GM23338 (cell line): ENCODE measurements around the gene NBAS. TPM values are rescaled to one million over a fixed set of nuclear protein-coding genes. Genes with fewer than 3 reads are reported as not detected.

Source experiments
- ATAC-seq: fragments of 200-7000 bp; cut with Tn5 transposase; 3 replicates; pipeline ENCODE4 v1.9.1; 2020
- DNase-seq: peaks from one replicate; pipeline ENCODE4 v3.0.0-alpha.2; 2015; ENCODE audit warnings: low spot score
- H2AFZ ChIP-seq: fragments of 200-600 bp; sonication (generic); 2 replicates; pipeline ENCODE4 v1.8.0; 2016; ENCODE audit warnings: antibody characterized with exemption, mild to moderate bottlenecking, moderate library complexity
- H3F3A ChIP-seq: fragments of 200-600 bp; sonication (generic); replicated peaks from 2 replicates; pipeline ENCODE4 v1.8.0; 2017; ENCODE audit warnings: antibody characterized with exemption, mixed run types, low read depth
- H3K27ac ChIP-seq: fragments of 200-600 bp; sonication (generic); 2 replicates; pipeline ENCODE4 v1.6.1; 2016; ENCODE audit warnings: low read depth
- H3K27me3 ChIP-seq: fragments of 200-600 bp; sonication (generic); 2 replicates; pipeline ENCODE4 v1.8.0; 2016; ENCODE audit warnings: mild to moderate bottlenecking, mixed run types, moderate library complexity; ENCODE audit not compliant: insufficient read depth
- H3K36me3 ChIP-seq: fragments of 200-600 bp; sonication (generic); 2 replicates; pipeline ENCODE4 v1.8.0; 2016; ENCODE audit warnings: mild to moderate bottlenecking; ENCODE audit not compliant: insufficient read depth
- H3K4me1 ChIP-seq: fragments of 200-600 bp; sonication (generic); 2 replicates; pipeline ENCODE4 v1.8.0; 2016; ENCODE audit warnings: mild to moderate bottlenecking, moderate library complexity; ENCODE audit not compliant: insufficient read depth
- H3K4me2 ChIP-seq: fragments of 200-600 bp; sonication (generic); 2 replicates; pipeline ENCODE4 v1.7.1; 2017; ENCODE audit warnings: mixed run types
- H3K4me3 ChIP-seq: fragments of 200-600 bp; sonication (generic); 2 replicates; pipeline ENCODE4 v1.6.1; 2016; ENCODE audit warnings: mixed run types
- H3K79me2 ChIP-seq: fragments of 200-600 bp; sonication (generic); replicated peaks from 2 replicates; pipeline ENCODE4 v1.8.0; 2017; ENCODE audit warnings: mild to moderate bottlenecking; ENCODE audit not compliant: insufficient read depth
- H3K9me2 ChIP-seq: fragments of 200-600 bp; sonication (generic); 2 replicates; pipeline ENCODE4 v1.8.0; 2017; ENCODE audit not compliant: insufficient read depth
- H4K20me1 ChIP-seq: fragments of 200-600 bp; sonication (generic); replicated peaks from 2 replicates; pipeline ENCODE4 v1.8.0; 2017; ENCODE audit warnings: mild to moderate bottlenecking; ENCODE audit not compliant: insufficient read depth
- H3K27ac Mint-ChIP-seq: 2 replicates; pipeline ENCODE4 v1.8.0; 2020; ENCODE audit warnings: inconsistent platforms, mild to moderate bottlenecking, moderate library complexity, mixed read lengths
- H3K27me3 Mint-ChIP-seq: 3 replicates; pipeline ENCODE4 v1.8.0; 2022; ENCODE audit warnings: low read depth, mild to moderate bottlenecking, moderate library complexity, mixed read lengths, inconsistent platforms; ENCODE audit not compliant: insufficient read depth, poor library complexity
- H3K36me3 Mint-ChIP-seq: 3 replicates; pipeline ENCODE4 v1.8.0; 2021; ENCODE audit warnings: low read depth, mild to moderate bottlenecking, inconsistent platforms, moderate library complexity, mixed read lengths
- H3K4me1 Mint-ChIP-seq: 3 replicates; pipeline ENCODE4 v1.8.0; 2020; ENCODE audit warnings: mild to moderate bottlenecking, inconsistent platforms, mixed read lengths
- H3K4me3 Mint-ChIP-seq: 3 replicates; pipeline ENCODE4 v1.8.0; 2021; ENCODE audit warnings: moderate library complexity, mild to moderate bottlenecking, inconsistent platforms, mixed read lengths
- H3K9me3 Mint-ChIP-seq: 3 replicates; pipeline ENCODE4 v1.8.0; 2020; ENCODE audit warnings: moderate library complexity, mild to moderate bottlenecking, inconsistent platforms, mixed read lengths
- CREB1 ChIP-seq: fragments of 250-450 bp; sonication (Bioruptor Pico); IDR thresholded peaks from 2 replicates; pipeline ENCODE4 v1.5.0; 2020; ENCODE audit warnings: low read depth, mild to moderate bottlenecking, moderate library complexity
- JUNB ChIP-seq: IDR thresholded peaks from one replicate; pipeline ENCODE4 v1.6.1; 2016; ENCODE audit warnings: antibody characterized with exemption; ENCODE audit not compliant: unreplicated experiment
- POLR2AphosphoS5 ChIP-seq: IDR thresholded peaks from 2 replicates; pipeline ENCODE4 v1.6.1; 2016; ENCODE audit warnings: antibody characterized with exemption, low read depth
- STAT1 ChIP-seq: IDR thresholded peaks from one replicate; pipeline ENCODE4 v1.6.1; 2016; ENCODE audit warnings: antibody characterized with exemption; ENCODE audit not compliant: unreplicated experiment
- ZNF114 ChIP-seq: fragments of 250-450 bp; sonication (Bioruptor Pico); IDR thresholded peaks from 2 replicates; pipeline ENCODE4 v1.5.0; 2020; ENCODE audit warnings: mild to moderate bottlenecking, moderate library complexity
- ZNF331 ChIP-seq: fragments of 250-450 bp; sonication (Bioruptor Pico); IDR thresholded peaks from 2 replicates; pipeline ENCODE4 v1.5.0; 2020; ENCODE audit warnings: low read depth, mild to moderate bottlenecking, moderate library complexity
- polyA plus RNA-seq: library from polyadenylated mRNA; unstranded; fragments of >200 nt; fragmentation: Nextera tagmentation; extraction: Ambion mirVana; gene quantifications from 2 replicates; pipeline ENCODE4 v1.2.1, GENCODE V29; 2016
- total RNA-seq: library from RNA; depleted of rRNA; stranded (reverse); fragments of >200 nt; shearing (Covaris generic); gene quantifications from 2 replicates; pipeline ENCODE4 v1.2.3, GENCODE V29; 2014
- TF ChIP-seq, protein P1 (sequence below): IDR thresholded peaks from 2 replicates; pipeline ENCODE4 v1.6.1; 2016; ENCODE audit warnings: antibody characterized with exemption
- TF ChIP-seq, protein P2 (sequence below): fragments of 250-450 bp; sonication (Bioruptor Pico); IDR thresholded peaks from 2 replicates; pipeline ENCODE4 v1.5.0; 2020; ENCODE audit warnings: mild to moderate bottlenecking, moderate library complexity
- TF ChIP-seq, protein P3 (sequence below): IDR thresholded peaks from one replicate; pipeline ENCODE4 v1.6.1; 2018; ENCODE audit warnings: antibody characterized with exemption; ENCODE audit not compliant: unreplicated experiment

The NBAS gene
- total and polyA plus RNA-seq, 2 experiments from 2014 or later = 24.8 to 38.9 TPM

DNA sequence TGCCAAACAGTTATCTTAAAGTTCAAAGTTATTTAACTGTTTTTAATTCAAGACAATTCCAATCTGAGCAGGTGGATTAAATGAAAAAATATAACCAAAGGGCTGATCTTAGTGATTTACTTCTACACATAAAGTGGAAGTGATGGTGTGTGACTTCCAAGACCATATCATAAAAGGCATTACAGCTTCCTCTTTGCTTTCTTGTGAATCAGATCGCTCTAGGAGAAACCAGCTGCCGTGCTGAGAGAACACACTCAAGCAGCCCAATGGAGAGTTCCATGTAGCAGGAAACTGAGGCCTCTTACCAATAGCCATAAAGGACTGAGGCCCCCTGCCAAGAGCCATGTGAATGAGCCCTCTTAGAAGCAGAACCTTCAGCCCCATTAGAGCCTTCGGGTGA, 197.4 kb downstream of the NBAS start (continued):
- TF ChIP-seq, protein P1, sequence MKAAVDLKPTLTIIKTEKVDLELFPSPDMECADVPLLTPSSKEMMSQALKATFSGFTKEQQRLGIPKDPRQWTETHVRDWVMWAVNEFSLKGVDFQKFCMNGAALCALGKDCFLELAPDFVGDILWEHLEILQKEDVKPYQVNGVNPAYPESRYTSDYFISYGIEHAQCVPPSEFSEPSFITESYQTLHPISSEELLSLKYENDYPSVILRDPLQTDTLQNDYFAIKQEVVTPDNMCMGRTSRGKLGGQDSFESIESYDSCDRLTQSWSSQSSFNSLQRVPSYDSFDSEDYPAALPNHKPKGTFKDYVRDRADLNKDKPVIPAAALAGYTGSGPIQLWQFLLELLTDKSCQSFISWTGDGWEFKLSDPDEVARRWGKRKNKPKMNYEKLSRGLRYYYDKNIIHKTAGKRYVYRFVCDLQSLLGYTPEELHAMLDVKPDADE = no peak
- no peak for TF ChIP-seq ZNF114 (CRISPR knock-in tag)

DNA sequence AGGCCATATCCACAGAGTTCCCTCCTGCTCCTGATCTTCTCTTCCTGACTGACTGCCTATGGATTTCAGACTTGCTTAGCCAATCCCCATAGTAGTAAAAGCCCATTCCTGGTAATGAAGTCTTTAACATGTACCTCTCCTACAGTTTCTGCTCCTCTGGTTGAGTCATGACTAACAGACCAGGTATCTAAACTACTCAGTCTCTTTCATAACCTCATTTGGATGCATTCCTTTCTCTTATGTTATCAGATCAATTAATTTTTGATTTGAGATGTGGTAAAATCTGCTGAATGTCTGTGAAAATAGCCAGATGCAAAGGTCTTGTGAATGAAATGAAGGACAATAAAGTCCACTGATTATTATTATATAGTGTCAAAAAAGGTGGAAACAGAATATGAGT, 198.0 kb downstream of the NBAS start:
- Mint-ChIP-seq H3K9me3 (no peaks in the 10 kb centered on the region), H3K36me3 (peaks cover 3% of the 10 kb centered on the region; the same call in 2 of the 3 replicates), H3K27ac (no peak overlapping the region), H3K4me3 (no peak overlapping the region), H3K4me1 (peaks cover 42% of the 10 kb centered on the region), H3K27me3 (no peaks in the 10 kb centered on the region)
- Histone ChIP-seq H3K4me3 (no peak overlapping the region), H2AFZ (no peak overlapping the region), H3K4me1 (peaks cover 28% of the 10 kb centered on the region), H3F3A (no peaks in the 10 kb centered on the region), H3K27me3 (no peaks in the 10 kb centered on the region), H3K27ac (no peak overlapping the region), H3K36me3 (no peaks in the 10 kb centered on the region), H3K9me2 (0 out of 2 replicates have a peak, but pooled peaks cover 2% of the 10 kb centered on the region), H3K79me2 (no peaks in the 10 kb centered on the region), H3K4me2 (no peak overlapping the region), H4K20me1 (no peaks in the 10 kb centered on the region)
- no peak for DNase-seq
- no peak for ATAC-seq
- no peak for TF ChIP-seq STAT1
- TF ChIP-seq, protein P1 = no peak
- TF ChIP-seq CREB1 = no peak
- no peak for TF ChIP-seq JUNB
- TF ChIP-seq, protein P2, sequence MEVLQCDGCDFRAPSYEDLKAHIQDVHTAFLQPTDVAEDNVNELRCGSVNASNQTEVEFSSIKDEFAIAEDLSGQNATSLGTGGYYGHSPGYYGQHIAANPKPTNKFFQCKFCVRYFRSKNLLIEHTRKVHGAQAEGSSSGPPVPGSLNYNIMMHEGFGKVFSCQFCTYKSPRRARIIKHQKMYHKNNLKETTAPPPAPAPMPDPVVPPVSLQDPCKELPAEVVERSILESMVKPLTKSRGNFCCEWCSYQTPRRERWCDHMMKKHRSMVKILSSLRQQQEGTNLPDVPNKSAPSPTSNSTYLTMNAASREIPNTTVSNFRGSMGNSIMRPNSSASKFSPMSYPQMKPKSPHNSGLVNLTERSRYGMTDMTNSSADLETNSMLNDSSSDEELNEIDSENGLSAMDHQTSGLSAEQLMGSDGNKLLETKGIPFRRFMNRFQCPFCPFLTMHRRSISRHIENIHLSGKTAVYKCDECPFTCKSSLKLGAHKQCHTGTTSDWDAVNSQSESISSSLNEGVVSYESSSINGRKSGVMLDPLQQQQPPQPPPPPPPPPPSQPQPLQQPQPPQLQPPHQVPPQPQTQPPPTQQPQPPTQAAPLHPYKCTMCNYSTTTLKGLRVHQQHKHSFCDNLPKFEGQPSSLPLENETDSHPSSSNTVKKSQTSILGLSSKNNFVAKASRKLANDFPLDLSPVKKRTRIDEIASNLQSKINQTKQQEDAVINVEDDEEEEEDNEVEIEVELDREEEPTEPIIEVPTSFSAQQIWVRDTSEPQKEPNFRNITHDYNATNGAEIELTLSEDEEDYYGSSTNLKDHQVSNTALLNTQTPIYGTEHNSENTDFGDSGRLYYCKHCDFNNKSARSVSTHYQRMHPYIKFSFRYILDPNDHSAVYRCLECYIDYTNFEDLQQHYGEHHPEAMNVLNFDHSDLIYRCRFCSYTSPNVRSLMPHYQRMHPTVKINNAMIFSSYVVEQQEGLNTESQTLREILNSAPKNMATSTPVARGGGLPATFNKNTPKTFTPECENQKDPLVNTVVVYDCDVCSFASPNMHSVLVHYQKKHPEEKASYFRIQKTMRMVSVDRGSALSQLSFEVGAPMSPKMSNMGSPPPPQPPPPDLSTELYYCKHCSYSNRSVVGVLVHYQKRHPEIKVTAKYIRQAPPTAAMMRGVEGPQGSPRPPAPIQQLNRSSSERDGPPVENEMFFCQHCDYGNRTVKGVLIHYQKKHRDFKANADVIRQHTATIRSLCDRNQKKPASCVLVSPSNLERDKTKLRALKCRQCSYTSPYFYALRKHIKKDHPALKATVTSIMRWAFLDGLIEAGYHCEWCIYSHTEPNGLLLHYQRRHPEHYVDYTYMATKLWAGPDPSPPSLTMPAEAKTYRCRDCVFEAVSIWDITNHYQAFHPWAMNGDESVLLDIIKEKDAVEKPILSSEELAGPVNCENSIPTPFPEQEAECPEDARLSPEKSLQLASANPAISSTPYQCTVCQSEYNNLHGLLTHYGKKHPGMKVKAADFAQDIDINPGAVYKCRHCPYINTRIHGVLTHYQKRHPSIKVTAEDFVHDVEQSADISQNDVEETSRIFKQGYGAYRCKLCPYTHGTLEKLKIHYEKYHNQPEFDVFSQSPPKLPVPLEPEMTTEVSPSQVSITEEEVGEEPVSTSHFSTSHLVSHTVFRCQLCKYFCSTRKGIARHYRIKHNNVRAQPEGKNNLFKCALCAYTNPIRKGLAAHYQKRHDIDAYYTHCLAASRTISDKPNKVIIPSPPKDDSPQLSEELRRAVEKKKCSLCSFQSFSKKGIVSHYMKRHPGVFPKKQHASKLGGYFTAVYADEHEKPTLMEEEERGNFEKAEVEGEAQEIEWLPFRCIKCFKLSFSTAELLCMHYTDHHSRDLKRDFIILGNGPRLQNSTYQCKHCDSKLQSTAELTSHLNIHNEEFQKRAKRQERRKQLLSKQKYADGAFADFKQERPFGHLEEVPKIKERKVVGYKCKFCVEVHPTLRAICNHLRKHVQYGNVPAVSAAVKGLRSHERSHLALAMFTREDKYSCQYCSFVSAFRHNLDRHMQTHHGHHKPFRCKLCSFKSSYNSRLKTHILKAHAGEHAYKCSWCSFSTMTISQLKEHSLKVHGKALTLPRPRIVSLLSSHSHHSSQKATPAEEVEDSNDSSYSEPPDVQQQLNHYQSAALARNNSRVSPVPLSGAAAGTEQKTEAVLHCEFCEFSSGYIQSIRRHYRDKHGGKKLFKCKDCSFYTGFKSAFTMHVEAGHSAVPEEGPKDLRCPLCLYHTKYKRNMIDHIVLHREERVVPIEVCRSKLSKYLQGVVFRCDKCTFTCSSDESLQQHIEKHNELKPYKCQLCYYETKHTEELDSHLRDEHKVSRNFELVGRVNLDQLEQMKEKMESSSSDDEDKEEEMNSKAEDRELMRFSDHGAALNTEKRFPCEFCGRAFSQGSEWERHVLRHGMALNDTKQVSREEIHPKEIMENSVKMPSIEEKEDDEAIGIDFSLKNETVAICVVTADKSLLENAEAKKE (CRISPR knock-in tag) = no peak
- TF ChIP-seq, protein P3, sequence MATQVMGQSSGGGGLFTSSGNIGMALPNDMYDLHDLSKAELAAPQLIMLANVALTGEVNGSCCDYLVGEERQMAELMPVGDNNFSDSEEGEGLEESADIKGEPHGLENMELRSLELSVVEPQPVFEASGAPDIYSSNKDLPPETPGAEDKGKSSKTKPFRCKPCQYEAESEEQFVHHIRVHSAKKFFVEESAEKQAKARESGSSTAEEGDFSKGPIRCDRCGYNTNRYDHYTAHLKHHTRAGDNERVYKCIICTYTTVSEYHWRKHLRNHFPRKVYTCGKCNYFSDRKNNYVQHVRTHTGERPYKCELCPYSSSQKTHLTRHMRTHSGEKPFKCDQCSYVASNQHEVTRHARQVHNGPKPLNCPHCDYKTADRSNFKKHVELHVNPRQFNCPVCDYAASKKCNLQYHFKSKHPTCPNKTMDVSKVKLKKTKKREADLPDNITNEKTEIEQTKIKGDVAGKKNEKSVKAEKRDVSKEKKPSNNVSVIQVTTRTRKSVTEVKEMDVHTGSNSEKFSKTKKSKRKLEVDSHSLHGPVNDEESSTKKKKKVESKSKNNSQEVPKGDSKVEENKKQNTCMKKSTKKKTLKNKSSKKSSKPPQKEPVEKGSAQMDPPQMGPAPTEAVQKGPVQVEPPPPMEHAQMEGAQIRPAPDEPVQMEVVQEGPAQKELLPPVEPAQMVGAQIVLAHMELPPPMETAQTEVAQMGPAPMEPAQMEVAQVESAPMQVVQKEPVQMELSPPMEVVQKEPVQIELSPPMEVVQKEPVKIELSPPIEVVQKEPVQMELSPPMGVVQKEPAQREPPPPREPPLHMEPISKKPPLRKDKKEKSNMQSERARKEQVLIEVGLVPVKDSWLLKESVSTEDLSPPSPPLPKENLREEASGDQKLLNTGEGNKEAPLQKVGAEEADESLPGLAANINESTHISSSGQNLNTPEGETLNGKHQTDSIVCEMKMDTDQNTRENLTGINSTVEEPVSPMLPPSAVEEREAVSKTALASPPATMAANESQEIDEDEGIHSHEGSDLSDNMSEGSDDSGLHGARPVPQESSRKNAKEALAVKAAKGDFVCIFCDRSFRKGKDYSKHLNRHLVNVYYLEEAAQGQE = no peak
- no peak for TF ChIP-seq POLR2AphosphoS5
- no peak for TF ChIP-seq ZNF331 (CRISPR knock-in tag)
